ENCODE measurements around the gene FAM234B.

FAM234B gene

DNA sequence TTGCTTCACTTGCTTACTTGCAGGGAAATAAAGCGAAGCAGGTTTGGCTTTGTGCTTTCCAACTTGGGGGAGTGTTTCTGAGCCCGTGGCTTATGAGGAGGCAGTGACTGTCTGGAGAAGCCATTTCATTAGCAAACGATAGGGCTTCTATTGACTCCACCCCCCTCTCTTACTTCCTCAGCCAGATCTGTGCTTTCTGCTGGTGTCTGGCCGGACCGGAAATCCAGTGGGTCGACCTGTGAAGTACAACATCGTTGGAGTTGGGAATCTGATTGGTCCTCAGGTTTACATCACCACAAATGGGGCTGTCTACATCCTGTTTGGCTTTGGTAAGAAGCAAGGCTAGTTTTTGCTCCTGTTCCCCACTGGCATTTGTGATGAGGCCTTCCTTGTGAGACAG lies 22.3 kb downstream of the FAM234B start:
- Histone ChIP-seq H2AFZ (ENCODE audit: low read depth, low read length, severe bottlenecking) (no peak overlapping the region), H3K4me3 (ENCODE audit: insufficient read depth, low read length, poor library complexity, severe bottlenecking) (no peak overlapping the region), H3K36me3 (ENCODE audit: low read length) (no peaks in the 10 kb centered on the region), H3K27ac (ENCODE audit: low read depth, low read length) (no peak overlapping the region), H3K27me3 (ENCODE audit: low read length) (no peaks in the 10 kb centered on the region), H3K9me3 (ENCODE audit: insufficient read depth, low read length) (no peaks in the 10 kb centered on the region), H4K20me1 (ENCODE audit: low read depth, low read length) (no peaks in the 10 kb centered on the region), H3K9me2 (replicated peaks; ENCODE audit: insufficient read depth, low read length) (no peaks in the 10 kb centered on the region), H3F3A (ENCODE audit: insufficient read depth) (no peaks in the 10 kb centered on the region), H3K79me2 (ENCODE audit: insufficient read depth, low read length) (no peaks in the 10 kb centered on the region), H3K9ac (ENCODE audit: low read length) (no peak overlapping the region), H3K4me2 (ENCODE audit: low read depth, low read length, poor library complexity, severe bottlenecking) (no peak overlapping the region)
- TF ChIP-seq, protein P1, sequence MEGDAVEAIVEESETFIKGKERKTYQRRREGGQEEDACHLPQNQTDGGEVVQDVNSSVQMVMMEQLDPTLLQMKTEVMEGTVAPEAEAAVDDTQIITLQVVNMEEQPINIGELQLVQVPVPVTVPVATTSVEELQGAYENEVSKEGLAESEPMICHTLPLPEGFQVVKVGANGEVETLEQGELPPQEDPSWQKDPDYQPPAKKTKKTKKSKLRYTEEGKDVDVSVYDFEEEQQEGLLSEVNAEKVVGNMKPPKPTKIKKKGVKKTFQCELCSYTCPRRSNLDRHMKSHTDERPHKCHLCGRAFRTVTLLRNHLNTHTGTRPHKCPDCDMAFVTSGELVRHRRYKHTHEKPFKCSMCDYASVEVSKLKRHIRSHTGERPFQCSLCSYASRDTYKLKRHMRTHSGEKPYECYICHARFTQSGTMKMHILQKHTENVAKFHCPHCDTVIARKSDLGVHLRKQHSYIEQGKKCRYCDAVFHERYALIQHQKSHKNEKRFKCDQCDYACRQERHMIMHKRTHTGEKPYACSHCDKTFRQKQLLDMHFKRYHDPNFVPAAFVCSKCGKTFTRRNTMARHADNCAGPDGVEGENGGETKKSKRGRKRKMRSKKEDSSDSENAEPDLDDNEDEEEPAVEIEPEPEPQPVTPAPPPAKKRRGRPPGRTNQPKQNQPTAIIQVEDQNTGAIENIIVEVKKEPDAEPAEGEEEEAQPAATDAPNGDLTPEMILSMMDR (IDR thresholded peaks at IDR 0.05; ENCODE audit: insufficient read depth, low read length, poor library complexity, severe bottlenecking): no peak
- no peak for TF ChIP-seq EZH2phosphoT487 (conservative IDR thresholded peaks at IDR 0.05; ENCODE audit: low read length)

GRCh38 chr12:13067322-13067721 lies 23.1 kb downstream of the FAM234B start:
- no peak overlapping the region for H3K4me3 ChIP-seq (ENCODE audit: insufficient read depth, low read length, poor library complexity, severe bottlenecking)
- H3K27me3 ChIP-seq (ENCODE audit: low read length): no peaks in the 10 kb centered on the region
- TF ChIP-seq, protein P1 (IDR thresholded peaks at IDR 0.05; ENCODE audit: insufficient read depth, low read length, poor library complexity, severe bottlenecking): no peak
- TF ChIP-seq EZH2phosphoT487 (conservative IDR thresholded peaks at IDR 0.05; ENCODE audit: low read length): no peak
- H3K4me2 ChIP-seq (ENCODE audit: low read depth, low read length, poor library complexity, severe bottlenecking): no peak overlapping the region
- no peaks in the 10 kb centered on the region for H3K36me3 ChIP-seq (ENCODE audit: low read length)
- no peak overlapping the region for H3K27ac ChIP-seq (ENCODE audit: low read depth, low read length)
- H3K9me3 ChIP-seq (ENCODE audit: insufficient read depth, low read length): no peaks in the 10 kb centered on the region
- H3K79me2 ChIP-seq (ENCODE audit: insufficient read depth, low read length): no peaks in the 10 kb centered on the region
- H2AFZ ChIP-seq (ENCODE audit: low read depth, low read length, severe bottlenecking): no peak overlapping the region
- H3K9me2 ChIP-seq (replicated peaks; ENCODE audit: insufficient read depth, low read length): no peaks in the 10 kb centered on the region
- no peaks in the 10 kb centered on the region for H3F3A ChIP-seq (ENCODE audit: insufficient read depth)
- no peak overlapping the region for H3K9ac ChIP-seq (ENCODE audit: low read length)
- no peaks in the 10 kb centered on the region for H4K20me1 ChIP-seq (ENCODE audit: low read depth, low read length)

DNA sequence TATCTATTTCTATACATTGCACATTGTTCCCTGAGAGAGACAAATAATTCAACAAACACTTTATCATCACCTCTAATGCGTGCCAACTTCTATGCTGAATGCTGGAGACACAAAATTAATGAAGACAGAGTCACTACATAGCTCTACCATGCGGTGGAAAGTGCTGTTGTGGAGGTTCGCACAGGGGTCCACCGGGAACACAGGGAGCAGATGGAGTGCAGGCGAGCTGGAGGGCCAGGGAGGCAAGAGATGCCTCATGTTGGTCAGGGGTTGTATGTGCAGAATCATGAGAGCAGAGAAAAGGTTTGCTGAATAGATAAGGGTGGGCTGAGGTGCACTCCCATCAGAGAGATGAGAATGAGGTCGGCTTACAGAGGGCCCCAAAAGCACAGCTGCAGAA lies 25.2 kb downstream of the FAM234B start:
- H3K9me3 ChIP-seq (ENCODE audit: insufficient read depth, low read length): no peaks in the 10 kb centered on the region
- no peaks in the 10 kb centered on the region for H3F3A ChIP-seq (ENCODE audit: insufficient read depth)
- no peaks in the 10 kb centered on the region for H3K36me3 ChIP-seq (ENCODE audit: low read length)
- H3K27ac ChIP-seq (ENCODE audit: low read depth, low read length): no peak overlapping the region
- no peak overlapping the region for H2AFZ ChIP-seq (ENCODE audit: low read depth, low read length, severe bottlenecking)
- no peak for TF ChIP-seq EZH2phosphoT487 (conservative IDR thresholded peaks at IDR 0.05; ENCODE audit: low read length)
- TF ChIP-seq, protein P1 (IDR thresholded peaks at IDR 0.05; ENCODE audit: insufficient read depth, low read length, poor library complexity, severe bottlenecking): no peak
- H3K79me2 ChIP-seq (ENCODE audit: insufficient read depth, low read length): no peaks in the 10 kb centered on the region
- no peaks in the 10 kb centered on the region for H3K9me2 ChIP-seq (replicated peaks; ENCODE audit: insufficient read depth, low read length)
- H3K9ac ChIP-seq (ENCODE audit: low read length): no peak overlapping the region
- no peaks in the 10 kb centered on the region for H4K20me1 ChIP-seq (ENCODE audit: low read depth, low read length)
- H3K4me2 ChIP-seq (ENCODE audit: low read depth, low read length, poor library complexity, severe bottlenecking): no peak overlapping the region
- H3K4me3 ChIP-seq (ENCODE audit: insufficient read depth, low read length, poor library complexity, severe bottlenecking): no peak overlapping the region
- H3K27me3 ChIP-seq (ENCODE audit: low read length): no peaks in the 10 kb centered on the region

All from SU-DHL-6 (cell line).